22Rv1 (cell line): ENCODE results near the gene NHERF1.

Source experiments
- CTCF ChIP-seq: fragments of 450-650 bp; IDR thresholded peaks from 2 replicates; pipeline ENCODE4 v1.5.1; 2017; ENCODE audit warnings: mild to moderate bottlenecking
- ZFX ChIP-seq: fragments of 450-650 bp; IDR thresholded peaks from 2 replicates; pipeline ENCODE4 v1.6.1; 2017; ENCODE audit warnings: antibody characterized with exemption, borderline replicate concordance

- no peak for TF ChIP-seq CTCF
- TF ChIP-seq ZFX: no peak
Observed at GRCh38 chr17:74798239-74798707, 49.8 kb downstream of the NHERF1 start.
